DND-41 (cell line): ENCODE data around the gene SUSD6.
"Not testable (repeated sequence)": the region's sequence is repeated elsewhere in the genome, so short reads cannot be mapped to it uniquely, and the experiment has no call there.

Experiments used
- ATAC-seq: fragments of 200-7000 bp; cut with Tn5 transposase; 3 replicates; pipeline ENCODE4 v1.9.1; 2021; ENCODE audit warnings: low read depth; ENCODE audit not compliant: insufficient read depth
- DNase-seq: peaks from one replicate; pipeline ENCODE4 v3.0.0-alpha.2; 2020
- H2AFZ ChIP-seq: 2 replicates; pipeline ENCODE4 v1.6.0; 2012; ENCODE audit warnings: low read depth, low read length
- H3K27ac ChIP-seq: 2 replicates; pipeline ENCODE4 v1.5.1; 2012; ENCODE audit warnings: low read length, inconsistent platforms
- H3K27me3 ChIP-seq: fragments of 200-600 bp; sonication (generic); 2 replicates; pipeline ENCODE4 v1.6.0; 2012; ENCODE audit warnings: low read length, mild to moderate bottlenecking, inconsistent platforms; ENCODE audit not compliant: insufficient read depth, poor library complexity
- H3K36me3 ChIP-seq: 2 replicates; pipeline ENCODE4 v1.5.1; 2012; ENCODE audit warnings: low read length, inconsistent platforms; ENCODE audit not compliant: insufficient read depth
- H3K4me1 ChIP-seq: 2 replicates; pipeline ENCODE4 v1.5.1; 2012; ENCODE audit warnings: mild to moderate bottlenecking, low read length; ENCODE audit not compliant: insufficient read depth
- H3K4me2 ChIP-seq: 2 replicates; pipeline ENCODE4 v1.6.0; 2012; ENCODE audit warnings: mild to moderate bottlenecking, moderate library complexity, low read length, inconsistent platforms; ENCODE audit not compliant: insufficient read depth
- H3K4me3 ChIP-seq, 2 experiments: fragments of 200-600 bp in 1 of 2; shearing (Covaris generic) in 1 of 2; 2 replicates each; pipeline ENCODE4 v1.5.1; 2012 to 2016; ENCODE audit warnings: inconsistent platforms in 2 of 2, low read length in 2 of 2, mild to moderate bottlenecking in 2 of 2, low read depth in 1 of 2, moderate library complexity in 1 of 2
- H3K79me2 ChIP-seq: 2 replicates; pipeline ENCODE4 v1.6.0; 2012; ENCODE audit warnings: low read length, inconsistent platforms; ENCODE audit not compliant: insufficient read depth
- H3K9ac ChIP-seq: 2 replicates; pipeline ENCODE4 v1.6.0; 2012; ENCODE audit warnings: low read depth, mild to moderate bottlenecking, inconsistent platforms, low read length, moderate library complexity
- H3K9me3 ChIP-seq: 2 replicates; pipeline ENCODE4 v1.5.1; 2012; ENCODE audit warnings: low read length, moderate library complexity, mild to moderate bottlenecking, inconsistent platforms; ENCODE audit not compliant: insufficient read depth, severe bottlenecking
- H4K20me1 ChIP-seq: 2 replicates; pipeline ENCODE4 v1.6.0; 2012; ENCODE audit warnings: low read length; ENCODE audit not compliant: insufficient read depth
- CTCF ChIP-seq: IDR thresholded peaks from 2 replicates; pipeline ENCODE4 v1.5.1; 2012; ENCODE audit warnings: borderline replicate concordance, low read length, moderate library complexity, mild to moderate bottlenecking; ENCODE audit not compliant: poor library complexity, severe bottlenecking; ENCODE audit errors: extremely low read depth
- EZH2 ChIP-seq: IDR thresholded peaks from 3 replicates; pipeline ENCODE4 v1.6.1; 2012; ENCODE audit warnings: borderline replicate concordance, low read depth, mild to moderate bottlenecking, moderate library complexity, low read length, inconsistent platforms; ENCODE audit not compliant: severe bottlenecking

The SUSD6 gene

GRCh38 chr14:69647213-69647612, 35.8 kb downstream of the SUSD6 start:
- no peaks in the 10 kb centered on the region for H3K79me2 ChIP-seq
- H3K4me2 ChIP-seq: no peak overlapping the region
- H3K4me1 ChIP-seq: no peaks in the 10 kb centered on the region
- H4K20me1 ChIP-seq: peaks cover 2% of the 10 kb centered on the region; the same call in 1 of the 2 replicates
- no peak for ATAC-seq
- TF ChIP-seq EZH2 (no peak), CTCF (no peak)
- no peak for DNase-seq
- no peaks in the 10 kb centered on the region for H3K27me3 ChIP-seq
- H3K9ac ChIP-seq: no peak overlapping the region
- H3K27ac ChIP-seq: no peak overlapping the region
- H3K9me3 ChIP-seq: peaks cover 3% of the 10 kb centered on the region
- H2AFZ ChIP-seq: no peak overlapping the region
- no peak overlapping the region for H3K4me3 ChIP-seq
- peaks cover under 1% of the 10 kb centered on the region; the same call in 1 of the 2 replicates for H3K36me3 ChIP-seq

GRCh38 chr14:69647642-69648041, 36.2 kb downstream of the SUSD6 start:
- DNase-seq, H3K4me2 ChIP-seq, H3K27ac ChIP-seq, H3K27me3 ChIP-seq, H3K9ac ChIP-seq, H3K79me2 ChIP-seq, H3K4me3 ChIP-seq, H3K9me3 ChIP-seq, ATAC-seq, H3K4me1 ChIP-seq, H2AFZ ChIP-seq, H3K36me3 ChIP-seq, H4K20me1 ChIP-seq: not testable (repeated sequence)

- TF ChIP-seq CTCF (no peak), EZH2 (no peak)
- Histone ChIP-seq H3K27me3 (no peaks in the 10 kb centered on the region), H3K79me2 (no peaks in the 10 kb centered on the region), H3K27ac (no peak overlapping the region), H4K20me1 (peaks cover 6% of the 10 kb centered on the region), H3K36me3 (no peaks in the 10 kb centered on the region), H3K4me2 (no peak overlapping the region), H3K4me3 (no peak overlapping the region), H2AFZ (no peak overlapping the region), H3K9me3 (no peaks in the 10 kb centered on the region), H3K4me1 (no peaks in the 10 kb centered on the region), H3K9ac (no peak overlapping the region)
- DNase-seq: no peak
- peak; percentile 68; the same call in 2 of the 3 replicates for ATAC-seq
Measured at GRCh38 chr14:69648480-69649451, 37.4 kb downstream of the SUSD6 start.

- no peaks in the 10 kb centered on the region for H3K4me1 ChIP-seq
- H3K79me2 ChIP-seq: no peaks in the 10 kb centered on the region
- no peaks in the 10 kb centered on the region for H3K9me3 ChIP-seq
- no peak overlapping the region for H3K27ac ChIP-seq
- no peak for DNase-seq
- no peak for TF ChIP-seq CTCF
- no peak for TF ChIP-seq EZH2
- peaks cover 4% of the 10 kb centered on the region for H4K20me1 ChIP-seq
- no peak overlapping the region for H2AFZ ChIP-seq
- no peaks in the 10 kb centered on the region for H3K27me3 ChIP-seq
- H3K4me3 ChIP-seq: no peak overlapping the region
- H3K4me2 ChIP-seq: no peak overlapping the region
- H3K9ac ChIP-seq: no peak overlapping the region
- no peaks in the 10 kb centered on the region for H3K36me3 ChIP-seq
- no peak for ATAC-seq
Measured at GRCh38 chr14:69650948-69651369, 39.6 kb downstream of the SUSD6 start.
